WERI-Rb-1 (cell line): ENCODE data around the gene TIMM50.

Experiments
- DNase-seq: peaks from one replicate; pipeline ENCODE4 v3.0.0-alpha.2; 2020
- H3K27ac ChIP-seq: fragments of 250-450 bp; sonication (Bioruptor Pico); 2 replicates; pipeline ENCODE4 v1.5.1; 2020; ENCODE audit warnings: mild to moderate bottlenecking, moderate library complexity
- H3K27me3 ChIP-seq: fragments of 250-450 bp; sonication (Bioruptor Pico); 2 replicates; pipeline ENCODE4 v1.5.1; 2021; ENCODE audit warnings: mild to moderate bottlenecking, low read depth, moderate library complexity; ENCODE audit not compliant: insufficient read depth, severe bottlenecking
- H3K36me3 ChIP-seq: fragments of 250-450 bp; sonication (Bioruptor Pico); 2 replicates; pipeline ENCODE4 v1.5.1; 2020; ENCODE audit warnings: mild to moderate bottlenecking, moderate library complexity
- H3K4me3 ChIP-seq: 2 replicates; pipeline ENCODE4 v1.5.1; 2011; ENCODE audit warnings: low read depth, mild to moderate bottlenecking, control low read depth, low read length
- H3K9me3 ChIP-seq: fragments of 250-450 bp; sonication (Bioruptor Pico); 2 replicates; pipeline ENCODE4 v1.5.1; 2021; ENCODE audit warnings: mild to moderate bottlenecking, moderate library complexity; ENCODE audit not compliant: severe bottlenecking
- CTCF ChIP-seq: IDR thresholded peaks from 2 replicates; pipeline ENCODE4 v1.5.1; 2011; ENCODE audit warnings: low read depth, mild to moderate bottlenecking, control low read depth, inconsistent platforms, low read length

The TIMM50 gene

GRCh38 chr19:39496063-39496462 is 15.4 kb downstream of the TIMM50 start:
- no peak for TF ChIP-seq CTCF
- Histone ChIP-seq H3K27me3 (no peaks in the 10 kb centered on the region), H3K27ac (no peak overlapping the region), H3K36me3 (peaks cover 10% of the 10 kb centered on the region), H3K9me3 (no peaks in the 10 kb centered on the region), H3K4me3 (no peak overlapping the region)
- DNase-seq, result no peak

- no peaks in the 10 kb centered on the region for H3K9me3 ChIP-seq
- peaks cover 6% of the 10 kb centered on the region for H3K36me3 ChIP-seq
- H3K27me3 ChIP-seq, result no peaks in the 10 kb centered on the region
- H3K4me3 ChIP-seq, result peak overlapping the region; percentile 73
- peak overlapping the region; percentile 78 for H3K27ac ChIP-seq
- no peak for TF ChIP-seq CTCF
- no peak for DNase-seq
These were observed 17.0 kb downstream of the TIMM50 start for GRCh38 chr19:39497701-39497995.

GRCh38 chr19:39497996-39498797 is 17.6 kb downstream of the TIMM50 start:
- H3K36me3 ChIP-seq, result peaks cover 8% of the 10 kb centered on the region
- H3K27me3 ChIP-seq, result no peaks in the 10 kb centered on the region
- peak; percentile 31; the same call in 1 of the 2 replicates for TF ChIP-seq CTCF
- peak overlapping the region; percentile 78 for H3K27ac ChIP-seq
- no peaks in the 10 kb centered on the region for H3K9me3 ChIP-seq
- peak; percentile 83 for DNase-seq
- peak overlapping the region; percentile 73 for H3K4me3 ChIP-seq

GRCh38 chr19:39498798-39499642 is 18.4 kb downstream of the TIMM50 start, which contains the start of gene DLL3:
DLL3 (plus strand) TSS chr19:39498947; CDS start chr19:39498975, 28 bp downstream.
- peak within 1 kb of the TSS; percentile 78 for H3K27ac ChIP-seq
- H3K36me3 ChIP-seq, result peaks cover 15% of the 10 kb centered on the region
- no peaks in the 10 kb centered on the region for H3K27me3 ChIP-seq
- TF ChIP-seq CTCF, result no peak
- no peaks in the 10 kb centered on the region for H3K9me3 ChIP-seq
- DNase-seq, result peak; percentile 77
- peak within 1 kb of the TSS; percentile 73 for H3K4me3 ChIP-seq

GRCh38 chr19:39499932-39500331 is 19.3 kb downstream of the TIMM50 start:
- H3K27me3 ChIP-seq, result no peaks in the 10 kb centered on the region
- no peaks in the 10 kb centered on the region for H3K9me3 ChIP-seq
- no peak for DNase-seq
- TF ChIP-seq CTCF, result no peak
- peaks cover 19% of the 10 kb centered on the region for H3K36me3 ChIP-seq
- no peak overlapping the region for H3K27ac ChIP-seq
- peak overlapping the region; percentile 73 for H3K4me3 ChIP-seq
